Activated naive CD4-positive, alpha-beta T cell treated with anti-CD3 and anti-CD28 coated beads, Interleukin-2, amount 10 ng/mL, durations not matched to agents 7 days and 5 days (primary cell): ENCODE data around the gene CD8B.
"Not testable (repeated sequence)": the region's sequence is repeated elsewhere in the genome, so short reads cannot be mapped to it uniquely, and the experiment has no call there.

ENCODE experiments used
- CTCF ChIA-PET: fragments of 350-600 bp; sonication (Branson Sonifier 250); formaldehyde crosslinking; loops from one replicate; lab custom pipeline; 2021; ENCODE audit warnings: antibody characterized with exemption; lab: Charles Lee
- DNase-seq: peaks from one replicate; pipeline ENCODE4 v3.0.0-alpha.2; 2020
- H3K27ac Mint-ChIP-seq: one replicate; pipeline ENCODE4 v1.8.0; 2021; ENCODE audit warnings: mild to moderate bottlenecking, moderate library complexity, mixed read lengths
- H3K27me3 Mint-ChIP-seq: one replicate; pipeline ENCODE4 v1.8.0; 2021; ENCODE audit warnings: mild to moderate bottlenecking, mixed read lengths
- H3K36me3 Mint-ChIP-seq: one replicate; pipeline ENCODE4 v1.8.0; 2021; ENCODE audit warnings: mixed read lengths
- H3K4me1 Mint-ChIP-seq: one replicate; pipeline ENCODE4 v1.8.0; 2021; ENCODE audit warnings: mixed read lengths
- H3K4me3 Mint-ChIP-seq: one replicate; pipeline ENCODE4 v1.8.0; 2021; ENCODE audit warnings: mild to moderate bottlenecking, moderate library complexity, mixed read lengths
- H3K9me3 Mint-ChIP-seq: one replicate; pipeline ENCODE4 v1.8.0; 2021; ENCODE audit warnings: mixed read lengths

The CD8B gene

DNA sequence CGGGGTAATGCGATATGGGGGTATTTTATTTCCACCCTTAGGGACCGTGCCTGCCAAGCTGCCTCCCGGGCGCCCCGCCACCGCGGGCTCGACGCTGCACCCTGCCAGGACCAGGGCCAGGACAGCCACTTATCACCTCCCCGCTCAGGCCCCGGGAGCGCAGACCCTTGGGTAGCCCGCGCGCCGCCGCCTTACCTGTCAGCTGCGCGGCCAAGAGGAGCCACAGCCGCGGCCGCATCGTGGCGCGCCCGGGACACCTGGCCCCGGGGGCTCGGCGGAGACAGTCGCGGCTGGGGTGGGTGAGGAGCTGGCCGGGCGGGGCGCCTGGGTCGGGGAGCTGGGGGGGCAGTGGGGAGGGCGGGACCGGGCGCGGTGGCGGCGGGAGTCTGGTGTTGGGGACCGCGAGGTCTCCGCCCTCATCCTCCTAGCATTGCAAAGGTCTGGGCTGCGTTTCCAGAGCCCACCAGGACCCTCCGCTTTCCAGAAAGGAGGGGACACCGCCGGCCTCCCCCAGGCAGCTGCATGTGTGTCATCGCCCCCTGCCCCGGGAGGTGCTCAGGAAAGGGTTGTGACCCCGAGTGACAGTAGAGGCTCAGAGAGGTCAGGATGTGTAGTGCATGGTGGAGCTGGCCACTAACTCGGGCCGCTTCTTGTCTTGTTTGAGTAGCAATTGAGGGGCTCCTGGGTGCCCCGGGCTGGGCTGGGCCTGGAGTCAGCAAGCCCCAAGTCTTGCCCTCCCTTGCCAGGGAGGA, at the start of gene CD8B:
Gene CD8B, minus strand, starts transcription at position 259 of the 752 bp plus-strand sequence. Its CDS starts 21 bp downstream, at position 238.
- H3K36me3 Mint-ChIP-seq, DNase-seq, H3K9me3 Mint-ChIP-seq, H3K4me1 Mint-ChIP-seq, CTCF ChIA-PET, H3K27ac Mint-ChIP-seq: not testable (repeated sequence)
- H3K4me3 Mint-ChIP-seq: peak within 1 kb of the TSS; percentile 28
- H3K27me3 Mint-ChIP-seq: peaks cover 41% of the 10 kb centered on the region

DNA sequence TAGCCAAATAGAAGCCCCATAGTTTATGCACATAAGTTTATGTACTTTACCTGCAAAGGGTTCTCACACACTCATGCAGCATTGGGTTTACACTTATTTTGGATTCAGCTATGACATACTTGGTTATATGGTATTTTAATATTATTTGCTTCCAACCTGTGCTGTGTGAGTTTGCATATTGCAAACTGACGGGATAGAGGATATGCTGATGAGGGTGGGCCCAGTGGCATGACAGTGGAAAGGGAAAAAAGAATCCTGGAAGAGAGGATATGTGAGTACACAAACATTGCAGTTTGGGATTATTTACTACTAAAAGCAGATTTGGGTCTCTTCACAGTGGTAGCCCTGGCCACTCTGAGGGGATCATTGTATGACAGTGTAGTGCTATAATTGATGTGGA, 44.2 kb upstream of the CD8B start:
- H3K4me3 Mint-ChIP-seq, H3K27ac Mint-ChIP-seq, H3K4me1 Mint-ChIP-seq: not testable (repeated sequence)

DNA sequence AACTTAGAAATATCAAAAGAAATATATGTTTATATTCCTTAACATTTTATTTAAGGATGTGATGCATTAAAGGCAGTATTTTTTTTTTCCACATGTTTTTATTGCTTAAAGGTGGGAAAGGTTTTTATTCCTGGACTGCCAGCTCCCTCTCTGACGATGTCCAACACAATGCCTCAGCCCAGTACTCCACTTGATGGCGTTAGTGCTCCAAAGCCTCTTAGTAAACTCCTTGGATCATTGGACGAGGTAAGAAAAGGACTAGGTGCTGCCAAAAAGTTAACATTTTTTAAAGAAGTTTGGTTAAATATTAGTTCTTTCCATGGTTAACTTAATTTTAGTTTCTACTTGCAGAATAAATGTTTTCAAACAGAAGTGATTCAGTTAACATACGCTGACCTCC, 39.0 kb upstream of the CD8B start:
- peak; percentile 22 for DNase-seq
- CTCF ChIA-PET, H3K36me3 Mint-ChIP-seq, H3K9me3 Mint-ChIP-seq, H3K27me3 Mint-ChIP-seq, H3K4me3 Mint-ChIP-seq, H3K4me1 Mint-ChIP-seq, H3K27ac Mint-ChIP-seq: not testable (repeated sequence)

More for the DNA sequence above, 44.2 kb upstream of the CD8B start:
- DNase-seq, H3K36me3 Mint-ChIP-seq, H3K9me3 Mint-ChIP-seq, CTCF ChIA-PET, H3K27me3 Mint-ChIP-seq: not testable (repeated sequence)

DNA sequence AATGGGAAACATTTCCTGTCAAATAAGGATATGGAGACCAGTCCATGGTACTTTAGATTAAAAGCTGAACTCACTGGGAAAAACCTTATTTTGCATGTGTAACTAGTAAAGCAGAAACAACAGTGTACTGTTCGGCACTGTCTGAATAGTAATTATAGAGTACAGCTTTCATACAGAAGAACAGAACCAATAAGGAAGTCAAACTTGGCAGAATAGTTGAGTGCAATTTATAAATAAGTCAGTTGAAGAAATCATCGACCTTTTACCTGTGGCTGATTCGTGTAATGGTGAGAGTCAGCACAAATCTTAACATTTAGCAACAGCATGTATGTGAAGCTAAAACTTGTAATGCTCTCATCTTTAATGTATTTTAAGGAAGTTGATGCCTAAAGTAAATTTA, 24.3 kb upstream of the CD8B start:
- H3K4me1 Mint-ChIP-seq, CTCF ChIA-PET, H3K9me3 Mint-ChIP-seq, DNase-seq, H3K36me3 Mint-ChIP-seq, H3K4me3 Mint-ChIP-seq, H3K27me3 Mint-ChIP-seq, H3K27ac Mint-ChIP-seq: not testable (repeated sequence)

DNA sequence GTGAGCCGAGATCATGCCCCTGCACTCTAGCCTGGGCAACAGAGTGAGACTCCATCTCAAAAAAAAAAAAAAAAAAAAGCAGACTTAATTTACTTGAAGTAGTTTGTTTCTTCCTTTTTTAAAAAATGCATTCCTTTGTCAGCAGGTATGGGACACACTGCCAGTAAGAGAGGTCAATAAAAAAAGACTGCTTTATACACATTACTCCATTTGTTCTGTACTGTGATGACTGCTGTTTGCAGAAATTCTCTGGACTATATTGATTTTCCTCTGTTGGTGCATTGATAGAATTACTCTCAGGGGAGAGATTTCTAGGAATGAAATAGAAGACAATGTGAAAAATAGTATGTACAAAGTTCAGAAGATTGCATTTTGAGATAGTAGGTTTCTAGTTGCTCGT, 21.2 kb upstream of the CD8B start:
- H3K9me3 Mint-ChIP-seq, H3K27ac Mint-ChIP-seq, CTCF ChIA-PET, H3K4me1 Mint-ChIP-seq, H3K4me3 Mint-ChIP-seq, H3K27me3 Mint-ChIP-seq, DNase-seq, H3K36me3 Mint-ChIP-seq: not testable (repeated sequence)

DNA sequence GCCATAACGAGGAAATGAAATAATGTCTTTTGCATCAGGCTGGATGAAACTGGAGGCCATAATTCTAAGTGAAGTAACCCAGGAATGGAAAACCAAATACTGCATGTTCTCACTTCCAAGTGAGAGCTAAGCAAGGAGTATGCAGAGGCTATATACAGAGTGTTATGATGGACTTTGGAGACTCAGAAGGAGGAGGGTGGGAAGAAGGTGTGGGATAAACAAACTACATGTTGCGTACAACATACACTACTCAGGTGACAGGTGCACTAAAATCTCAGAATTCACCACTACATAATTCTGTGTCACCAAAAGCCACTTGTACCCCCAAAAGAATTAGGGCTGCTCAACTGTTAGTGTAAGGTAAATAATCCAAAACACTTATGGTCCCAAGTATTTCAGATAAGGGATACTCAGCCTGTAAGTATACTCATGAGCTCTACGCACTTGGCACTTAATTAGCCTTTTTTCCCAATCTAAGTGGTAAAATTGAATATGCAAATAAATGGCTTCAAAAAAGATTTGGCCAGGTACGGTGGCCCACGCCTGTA, 20.5 kb upstream of the CD8B start:
- CTCF ChIA-PET, H3K36me3 Mint-ChIP-seq, H3K9me3 Mint-ChIP-seq, H3K4me1 Mint-ChIP-seq, H3K4me3 Mint-ChIP-seq, H3K27ac Mint-ChIP-seq, H3K27me3 Mint-ChIP-seq, DNase-seq: not testable (repeated sequence)

DNA sequence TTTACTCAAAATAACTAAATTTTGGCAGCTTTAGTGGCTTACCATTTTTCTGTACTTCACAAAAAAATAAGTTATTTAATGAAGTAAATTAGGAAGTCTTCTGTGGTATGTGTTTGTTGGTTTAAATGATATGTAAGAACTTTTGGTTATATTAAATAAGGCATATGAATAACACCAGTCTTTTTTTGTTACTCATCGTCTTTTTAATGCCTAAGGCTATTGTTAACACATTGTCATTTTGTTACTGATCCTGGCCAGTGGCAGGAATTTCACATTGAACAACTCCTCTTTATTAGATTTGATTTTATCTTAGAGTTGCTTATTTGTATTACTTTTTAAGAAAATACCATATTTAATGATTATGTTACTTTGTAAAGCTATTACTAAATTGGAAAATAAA, 17.3 kb upstream of the CD8B start:
- H3K4me3 Mint-ChIP-seq, H3K36me3 Mint-ChIP-seq, CTCF ChIA-PET, DNase-seq, H3K27me3 Mint-ChIP-seq, H3K9me3 Mint-ChIP-seq, H3K4me1 Mint-ChIP-seq, H3K27ac Mint-ChIP-seq: not testable (repeated sequence)

DNA sequence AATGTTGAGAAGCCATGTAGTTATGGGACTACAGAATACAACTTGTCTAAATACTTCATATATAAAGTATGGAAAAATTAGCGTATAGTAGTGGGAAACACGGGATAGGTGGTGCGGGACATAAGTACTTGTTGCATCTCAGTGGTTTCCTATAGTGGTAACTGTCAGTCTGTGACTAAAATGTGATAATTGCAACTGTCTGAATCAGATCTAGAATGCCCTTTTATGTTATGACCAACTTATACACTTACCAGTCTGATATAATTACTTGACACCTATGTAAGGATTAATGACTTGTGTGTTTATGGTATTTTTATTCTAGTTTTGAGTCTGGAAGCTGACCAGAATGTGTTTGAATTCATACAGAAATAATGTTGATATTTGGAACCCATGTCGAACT, 9.3 kb upstream of the CD8B start:
- CTCF ChIA-PET, H3K4me3 Mint-ChIP-seq, H3K27ac Mint-ChIP-seq, H3K4me1 Mint-ChIP-seq, H3K36me3 Mint-ChIP-seq, DNase-seq, H3K9me3 Mint-ChIP-seq, H3K27me3 Mint-ChIP-seq: not testable (repeated sequence)

DNA sequence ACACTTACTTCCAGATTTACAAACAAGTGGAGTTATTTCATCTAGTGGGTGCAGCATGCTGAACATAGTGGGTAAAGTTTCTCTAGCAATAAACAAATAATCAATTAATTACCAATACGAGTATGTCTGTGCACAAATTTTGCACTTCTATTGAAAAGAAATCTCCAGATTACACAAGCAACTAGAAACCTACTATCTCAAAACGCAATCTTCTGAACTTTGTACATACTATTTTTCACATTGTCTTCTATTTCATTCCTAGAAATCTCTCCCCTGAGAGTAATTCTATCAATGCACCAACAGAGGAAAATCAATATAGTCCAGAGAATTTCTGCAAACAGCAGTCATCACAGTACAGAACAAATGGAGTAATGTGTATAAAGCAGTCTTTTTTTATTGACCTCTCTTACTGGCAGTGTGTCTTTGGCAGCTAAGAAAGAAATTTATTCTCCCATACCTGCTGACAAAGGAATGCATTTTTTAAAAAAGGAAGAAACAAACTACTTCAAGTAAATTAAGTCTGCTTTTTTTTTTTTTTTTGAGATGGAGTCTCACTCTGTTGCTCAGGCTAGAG, 7.3 kb upstream of the CD8B start:
- H3K4me3 Mint-ChIP-seq, H3K4me1 Mint-ChIP-seq, H3K9me3 Mint-ChIP-seq, CTCF ChIA-PET, H3K27ac Mint-ChIP-seq, H3K27me3 Mint-ChIP-seq, H3K36me3 Mint-ChIP-seq, DNase-seq: not testable (repeated sequence)

DNA sequence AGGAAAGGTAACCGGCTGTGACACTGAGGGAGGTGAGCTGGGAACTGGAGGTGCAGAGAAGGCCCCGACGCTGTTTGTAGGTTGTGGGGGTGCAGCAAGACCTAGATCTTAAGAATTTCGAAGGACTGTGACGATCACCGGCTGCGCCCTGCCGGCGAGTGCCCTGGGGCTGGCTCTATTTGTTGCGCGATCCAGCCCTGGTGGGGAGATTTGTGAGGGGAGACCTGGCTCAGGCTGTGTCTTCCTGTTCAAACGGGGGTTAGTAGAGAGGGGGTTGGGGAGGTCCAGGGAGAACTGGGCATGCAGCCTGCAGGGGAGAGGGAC, 656 bp upstream of the CD8B start:
- H3K27ac Mint-ChIP-seq, H3K4me3 Mint-ChIP-seq, DNase-seq, H3K4me1 Mint-ChIP-seq, CTCF ChIA-PET, H3K36me3 Mint-ChIP-seq, H3K9me3 Mint-ChIP-seq: not testable (repeated sequence)
- peaks cover 41% of the 10 kb centered on the region for H3K27me3 Mint-ChIP-seq

DNA sequence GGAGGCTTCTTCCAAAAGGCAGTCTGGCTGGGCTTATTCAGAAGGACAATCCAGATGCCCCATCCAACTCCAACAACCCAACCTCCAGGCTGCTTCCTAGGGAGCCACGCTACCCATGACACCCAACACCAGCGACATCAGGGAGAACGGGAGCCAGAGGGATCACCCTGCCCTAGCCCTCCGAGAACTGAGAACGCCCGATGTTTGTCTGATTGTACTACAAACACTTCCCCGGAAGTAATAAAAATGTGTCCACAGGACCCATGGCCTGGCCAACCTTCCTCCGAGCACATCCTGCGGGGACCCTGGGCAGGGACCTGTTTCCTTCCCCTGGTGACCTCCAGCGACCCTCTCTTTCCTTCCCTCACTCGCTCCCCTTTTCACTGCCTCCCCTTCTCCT, 511 bp downstream of the CD8B start:
- H3K36me3 Mint-ChIP-seq, H3K27ac Mint-ChIP-seq, DNase-seq, CTCF ChIA-PET, H3K4me1 Mint-ChIP-seq, H3K9me3 Mint-ChIP-seq: not testable (repeated sequence)
- Mint-ChIP-seq H3K27me3 (peaks cover 41% of the 10 kb centered on the region), H3K4me3 (peak overlapping the region; percentile 28)

DNA sequence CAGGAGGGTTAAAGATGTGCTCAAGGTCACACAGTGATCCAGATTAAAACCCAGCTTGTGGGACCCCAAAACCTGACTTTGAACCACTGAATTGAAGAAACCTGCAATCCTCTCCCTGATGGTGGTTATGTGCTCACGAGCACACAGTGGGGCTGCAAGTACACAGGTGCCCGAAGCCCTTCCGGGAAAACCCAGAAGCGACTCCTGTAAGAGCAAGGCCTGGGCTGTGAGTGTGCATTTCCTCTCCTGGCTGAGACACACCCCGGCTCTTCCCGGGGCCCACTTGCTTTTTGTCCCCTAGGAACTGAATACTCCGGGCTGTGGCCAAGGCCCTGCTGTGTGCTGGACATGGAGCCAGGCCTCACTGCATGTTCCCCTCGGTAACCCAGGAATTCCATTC, 1.1 kb downstream of the CD8B start:
- H3K27ac Mint-ChIP-seq, DNase-seq, H3K4me3 Mint-ChIP-seq, H3K4me1 Mint-ChIP-seq, CTCF ChIA-PET, H3K9me3 Mint-ChIP-seq, H3K36me3 Mint-ChIP-seq: not testable (repeated sequence)
- peaks cover 47% of the 10 kb centered on the region for H3K27me3 Mint-ChIP-seq

DNA sequence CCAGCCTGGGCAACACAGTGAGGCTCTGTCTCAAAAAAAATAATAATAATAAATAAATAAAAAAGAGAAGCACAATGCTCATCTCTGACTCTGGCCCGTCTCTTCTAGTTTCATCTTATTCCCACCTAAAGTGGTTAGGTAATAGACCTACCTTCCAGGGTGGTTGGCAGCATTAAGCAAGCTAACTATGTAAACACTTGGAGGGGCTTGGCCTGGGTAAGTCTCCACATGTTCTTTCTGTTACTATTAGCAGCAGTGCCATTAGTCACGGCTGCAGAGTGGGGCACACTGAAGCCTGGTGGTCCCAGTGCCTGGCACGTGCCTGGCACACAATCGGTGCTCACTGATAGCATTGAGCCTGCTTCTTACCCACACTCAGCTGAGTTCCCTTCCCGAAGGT, 4.0 kb downstream of the CD8B start:
- H3K9me3 Mint-ChIP-seq, H3K36me3 Mint-ChIP-seq, H3K27ac Mint-ChIP-seq, CTCF ChIA-PET, H3K4me3 Mint-ChIP-seq, DNase-seq, H3K4me1 Mint-ChIP-seq: not testable (repeated sequence)
- peaks cover 42% of the 10 kb centered on the region for H3K27me3 Mint-ChIP-seq

DNA sequence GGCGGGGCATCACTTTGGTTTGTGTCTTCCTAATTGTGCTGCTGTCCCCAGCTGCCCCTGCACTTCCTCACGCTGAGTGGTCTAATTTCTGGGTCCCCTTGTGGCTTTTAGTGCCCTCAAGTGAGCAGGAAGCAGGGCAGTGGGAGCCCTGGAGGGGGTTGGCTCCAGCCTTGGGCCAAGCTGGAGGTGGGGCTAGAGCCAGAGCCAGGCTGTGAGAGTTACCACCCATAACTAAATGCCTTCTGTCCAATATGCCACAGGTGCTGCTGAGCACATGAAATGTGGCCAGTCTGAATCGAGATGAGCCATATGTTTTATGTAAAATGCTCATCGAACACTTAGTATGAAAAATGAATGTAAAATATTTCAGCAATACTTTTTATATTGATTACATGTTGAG, 5.2 kb downstream of the CD8B start:
- DNase-seq, CTCF ChIA-PET, H3K36me3 Mint-ChIP-seq, H3K4me3 Mint-ChIP-seq, H3K9me3 Mint-ChIP-seq, H3K27ac Mint-ChIP-seq, H3K4me1 Mint-ChIP-seq: not testable (repeated sequence)
- H3K27me3 Mint-ChIP-seq: peaks cover 31% of the 10 kb centered on the region

DNA sequence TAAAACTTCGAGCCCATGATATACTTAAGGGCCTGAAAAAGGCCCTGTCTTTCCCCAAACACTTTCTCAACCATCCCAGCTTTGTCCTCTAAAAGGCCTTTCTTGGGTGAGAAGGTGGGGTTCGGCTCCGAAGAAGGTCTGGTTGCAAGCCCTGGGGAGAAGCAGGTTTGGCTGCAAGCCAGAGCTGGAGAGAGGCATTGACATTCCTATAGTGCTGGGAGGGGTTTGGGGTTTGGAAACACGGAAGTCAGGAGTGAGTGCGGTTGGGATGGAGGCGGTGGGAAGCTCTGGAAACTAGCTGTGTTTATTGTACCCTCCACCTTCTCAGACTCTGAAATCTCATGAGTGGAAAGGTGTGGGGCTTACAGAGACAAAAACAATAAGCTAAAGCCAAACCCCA, 5.7 kb downstream of the CD8B start:
- H3K4me3 Mint-ChIP-seq, H3K36me3 Mint-ChIP-seq, H3K4me1 Mint-ChIP-seq, CTCF ChIA-PET, H3K27ac Mint-ChIP-seq, H3K9me3 Mint-ChIP-seq, DNase-seq: not testable (repeated sequence)
- H3K27me3 Mint-ChIP-seq: peaks cover 26% of the 10 kb centered on the region
